ENCODE measurements around the gene XPNPEP2.
A peak's percentile ranks its signal among the peaks of the same experiment; 100 is the strongest.

Gene XPNPEP2

GRCh38 chrX:129748305-129748704 lies 9.5 kb downstream of the XPNPEP2 start:
- DNase-seq (ENCODE audit: low read depth in 1 of 2, low spot score in 1 of 2), result no peak

- DNase-seq (ENCODE audit: low read depth in 1 of 2, low spot score in 1 of 2), result no peak
These were observed 10.3 kb downstream of the XPNPEP2 start for GRCh38 chrX:129749069-129749468.

- DNase-seq (ENCODE audit: low read depth in 1 of 2, low spot score in 1 of 2), result no peak
These were observed 12.2 kb downstream of the XPNPEP2 start for GRCh38 chrX:129750971-129751370.

- DNase-seq (ENCODE audit: low read depth in 1 of 2, low spot score in 1 of 2), result no peak
These were observed 15.6 kb downstream of the XPNPEP2 start for GRCh38 chrX:129754056-129755024.

GRCh38 chrX:129755779-129756650 lies 17.2 kb downstream of the XPNPEP2 start:
- no peak for DNase-seq (ENCODE audit: low read depth in 1 of 2, low spot score in 1 of 2)

- no peak for DNase-seq (ENCODE audit: low read depth in 1 of 2, low spot score in 1 of 2)
These were observed 20.8 kb downstream of the XPNPEP2 start for GRCh38 chrX:129759576-129760061.

- DNase-seq (ENCODE audit: low read depth in 1 of 2, low spot score in 1 of 2), result no peak
These were observed 21.4 kb downstream of the XPNPEP2 start for GRCh38 chrX:129760155-129760554.

GRCh38 chrX:129760981-129761380 lies 22.2 kb downstream of the XPNPEP2 start:
- no peak for DNase-seq (ENCODE audit: low read depth in 1 of 2, low spot score in 1 of 2)

- DNase-seq (ENCODE audit: low read depth in 1 of 2, low spot score in 1 of 2), result no peak
These were observed 22.8 kb downstream of the XPNPEP2 start for GRCh38 chrX:129761596-129761995.

- DNase-seq (ENCODE audit: low read depth in 1 of 2, low spot score in 1 of 2), result no peak
These were observed 23.7 kb downstream of the XPNPEP2 start for GRCh38 chrX:129762448-129762847.

GRCh38 chrX:129763666-129764065 lies 24.9 kb downstream of the XPNPEP2 start:
- DNase-seq (ENCODE audit: low read depth in 1 of 2, low spot score in 1 of 2), result no peak

- DNase-seq (ENCODE audit: low read depth in 1 of 2, low spot score in 1 of 2), result no peak
These were observed 29.4 kb downstream of the XPNPEP2 start for GRCh38 chrX:129768186-129768585.

- DNase-seq (ENCODE audit: low read depth in 1 of 2, low spot score in 1 of 2), result no peak
These were observed 30.0 kb downstream of the XPNPEP2 start for GRCh38 chrX:129768586-129769466.

- peak; percentile 31 to 46 for DNase-seq (ENCODE audit: low read depth in 1 of 2, low spot score in 1 of 2)
These were observed 30.8 kb downstream of the XPNPEP2 start for GRCh38 chrX:129769467-129770154.

GRCh38 chrX:129771266-129771995 lies 32.7 kb downstream of the XPNPEP2 start:
- DNase-seq (ENCODE audit: low read depth in 1 of 2, low spot score in 1 of 2), result no peak

- no peak for DNase-seq (ENCODE audit: low read depth in 1 of 2, low spot score in 1 of 2)
These were observed 34.1 kb downstream of the XPNPEP2 start for GRCh38 chrX:129772796-129773431.

- no peak for DNase-seq (ENCODE audit: low read depth in 1 of 2, low spot score in 1 of 2)
These were observed 35.1 kb downstream of the XPNPEP2 start for GRCh38 chrX:129773649-129774458.
